ENCODE results near the gene PARP14.
A peak's percentile ranks its signal among the peaks of the same experiment; 100 is the strongest.
"Not testable (repeated sequence)": the region's sequence is repeated elsewhere in the genome, so short reads cannot be mapped to it uniquely, and the experiment has no call there.

The PARP14 gene

GRCh38 chr3:122680475-122681283 is at the start of gene PARP14:
TSS of gene PARP14 (plus strand) at chr3:122680839. CDS start at chr3:122680884, 45 bp downstream.
- peak in 1 of 2 experiments; percentile 13 for DNase-seq

GRCh38 chr3:122635789-122636188 is 44.9 kb upstream of the PARP14 start:
- no peak for DNase-seq

- no peak for DNase-seq
These were observed 43.9 kb upstream of the PARP14 start for GRCh38 chr3:122636697-122637096.

- no peak for DNase-seq
These were observed 40.1 kb upstream of the PARP14 start for GRCh38 chr3:122640437-122640999.

- no peak for DNase-seq
These were observed 37.7 kb upstream of the PARP14 start for GRCh38 chr3:122642935-122643334.

- no peak for DNase-seq
These were observed 34.3 kb upstream of the PARP14 start for GRCh38 chr3:122646146-122646988.

GRCh38 chr3:122651233-122651907 is 29.3 kb upstream of the PARP14 start:
- DNase-seq, result not testable (repeated sequence)

- DNase-seq, result not testable (repeated sequence)
These were observed 28.7 kb upstream of the PARP14 start for GRCh38 chr3:122651962-122652361.

GRCh38 chr3:122658336-122658735 is 22.3 kb upstream of the PARP14 start:
- not testable (repeated sequence) for DNase-seq

- no peak for DNase-seq
These were observed 20.2 kb upstream of the PARP14 start for GRCh38 chr3:122660297-122660974.

- DNase-seq, result no peak
These were observed 19.0 kb upstream of the PARP14 start for GRCh38 chr3:122661633-122662032.

GRCh38 chr3:122662505-122662904 is 18.1 kb upstream of the PARP14 start:
- DNase-seq, result no peak

GRCh38 chr3:122665226-122665786 is 15.3 kb upstream of the PARP14 start:
- no peak for DNase-seq

- DNase-seq, result no peak
These were observed 14.8 kb upstream of the PARP14 start for GRCh38 chr3:122665881-122666280.

GRCh38 chr3:122668930-122669730 is 11.5 kb upstream of the PARP14 start:
- no peak for DNase-seq

- no peak for DNase-seq
These were observed 9.1 kb upstream of the PARP14 start for GRCh38 chr3:122671553-122671952.

GRCh38 chr3:122674339-122674738 is 6.3 kb upstream of the PARP14 start:
- DNase-seq, result no peak

GRCh38 chr3:122676759-122677158 is 3.9 kb upstream of the PARP14 start:
- DNase-seq, result no peak

GRCh38 chr3:122677216-122677615 is 3.4 kb upstream of the PARP14 start:
- DNase-seq, result no peak

GRCh38 chr3:122678506-122678905 is 2.1 kb upstream of the PARP14 start:
- DNase-seq, result no peak

Measured in NCI-H1930 (cell line).